Nephron (organoid): ENCODE measurements around the gene LRGUK.

Experiments used
- H3K27ac Mint-ChIP-seq, 3 experiments: 2 replicates each; pipeline ENCODE4 v1.8.0; 2020; ENCODE audit warnings: mixed read lengths in 3 of 3, mild to moderate bottlenecking in 2 of 3, moderate library complexity in 1 of 3
- H3K27me3 Mint-ChIP-seq: 2 replicates; pipeline ENCODE4 v1.8.0; 2021; ENCODE audit warnings: low read depth, mild to moderate bottlenecking, moderate library complexity, mixed read lengths
- H3K36me3 Mint-ChIP-seq: 2 replicates; pipeline ENCODE4 v1.8.0; 2020; ENCODE audit warnings: low read depth, mixed read lengths
- H3K4me1 Mint-ChIP-seq: 2 replicates; pipeline ENCODE4 v1.8.0; 2020; ENCODE audit warnings: mixed read lengths
- H3K4me3 Mint-ChIP-seq, 3 experiments: 2 replicates each; pipeline ENCODE4 v1.8.0; 2020; ENCODE audit warnings: mild to moderate bottlenecking in 3 of 3, mixed read lengths in 3 of 3, moderate library complexity in 2 of 3
- H3K9me3 Mint-ChIP-seq: 2 replicates; pipeline ENCODE4 v1.8.0; 2020; ENCODE audit warnings: mixed read lengths
- CTCF ChIP-seq, 3 experiments: fragments of 200-600 bp; sonication (generic); IDR thresholded peaks; one replicate each; pipeline ENCODE4 v1.5.0; 2021; ENCODE audit warnings: antibody characterized with exemption in 3 of 3; ENCODE audit not compliant: unreplicated experiment in 3 of 3

The LRGUK gene

GRCh38 chr7:134114992-134115391 lies 12.1 kb upstream of the LRGUK start:
- no peak overlapping the region for H3K27ac Mint-ChIP-seq
- H3K36me3 Mint-ChIP-seq: no peaks in the 10 kb centered on the region
- no peaks in the 10 kb centered on the region for H3K27me3 Mint-ChIP-seq
- H3K4me1 Mint-ChIP-seq: no peaks in the 10 kb centered on the region
- H3K9me3 Mint-ChIP-seq: no peaks in the 10 kb centered on the region
- no peak for TF ChIP-seq CTCF (IDR thresholded peaks at IDR 0.05; ENCODE audit: unreplicated experiment in 3 of 3)
- no peak overlapping the region for H3K4me3 Mint-ChIP-seq

DNA sequence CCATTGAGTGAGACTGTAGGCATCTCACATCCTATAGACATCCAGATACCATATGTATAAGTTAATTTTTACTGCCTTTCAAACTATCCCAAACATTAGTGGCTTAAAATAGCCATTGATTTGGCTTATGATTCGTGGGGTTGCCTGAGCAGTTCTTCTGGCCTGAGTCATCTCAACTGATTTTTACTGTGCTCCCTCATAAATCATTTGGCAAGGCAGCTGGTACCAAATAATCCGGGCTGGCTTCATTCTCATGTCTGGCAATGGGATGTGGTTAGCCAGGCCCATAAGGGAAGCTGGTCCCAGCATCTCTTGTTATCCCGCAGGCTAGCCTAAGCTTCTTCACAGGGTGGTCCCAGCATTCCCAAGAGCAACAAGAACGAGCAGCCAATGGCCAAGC lies 6.7 kb upstream of the LRGUK start:
- H3K9me3 Mint-ChIP-seq: no peaks in the 10 kb centered on the region
- no peak overlapping the region for H3K4me3 Mint-ChIP-seq
- TF ChIP-seq CTCF (IDR thresholded peaks at IDR 0.05; ENCODE audit: unreplicated experiment in 3 of 3): no peak
- no peaks in the 10 kb centered on the region for H3K4me1 Mint-ChIP-seq
- no peaks in the 10 kb centered on the region for H3K36me3 Mint-ChIP-seq
- no peak overlapping the region for H3K27ac Mint-ChIP-seq
- no peaks in the 10 kb centered on the region for H3K27me3 Mint-ChIP-seq

DNA sequence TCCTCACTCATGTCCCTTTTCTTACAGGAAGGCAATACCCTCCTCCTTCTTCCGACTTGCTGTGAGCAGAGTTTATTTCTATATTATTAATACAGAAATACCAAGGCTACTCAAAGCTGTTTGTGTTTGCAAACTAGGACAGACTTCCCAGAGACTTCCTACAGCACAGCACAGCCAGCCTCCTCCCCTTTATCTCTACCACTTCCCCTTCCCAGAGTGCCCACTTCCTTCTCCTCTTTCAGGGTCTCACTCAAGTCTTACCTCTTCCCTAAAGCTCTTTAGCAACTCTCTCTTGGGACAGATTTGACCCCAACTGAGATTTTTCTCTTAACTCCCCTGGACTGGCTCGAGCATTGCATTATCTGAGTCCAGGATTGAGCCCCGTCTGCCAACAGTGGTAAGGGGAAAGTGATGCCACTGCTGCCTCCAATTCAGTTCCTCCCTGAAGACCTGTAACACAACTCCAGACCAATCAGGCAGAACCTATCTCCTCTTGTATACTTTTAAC lies 5.5 kb upstream of the LRGUK start:
- no peaks in the 10 kb centered on the region for H3K9me3 Mint-ChIP-seq
- TF ChIP-seq CTCF (IDR thresholded peaks at IDR 0.05; ENCODE audit: unreplicated experiment in 3 of 3): no peak
- peaks cover under 1% of the 10 kb centered on the region for H3K27me3 Mint-ChIP-seq
- no peak overlapping the region for H3K4me3 Mint-ChIP-seq
- no peaks in the 10 kb centered on the region for H3K36me3 Mint-ChIP-seq
- no peaks in the 10 kb centered on the region for H3K4me1 Mint-ChIP-seq
- no peak overlapping the region for H3K27ac Mint-ChIP-seq

GRCh38 chr7:134122980-134123379 lies 4.2 kb upstream of the LRGUK start:
- Mint-ChIP-seq H3K4me1 (no peaks in the 10 kb centered on the region), H3K4me3 (no peak overlapping the region), H3K36me3 (no peaks in the 10 kb centered on the region), H3K27ac (no peak overlapping the region), H3K27me3 (peaks cover 12% of the 10 kb centered on the region), H3K9me3 (no peaks in the 10 kb centered on the region)
- no peak for TF ChIP-seq CTCF (IDR thresholded peaks at IDR 0.05; ENCODE audit: unreplicated experiment in 3 of 3)

DNA sequence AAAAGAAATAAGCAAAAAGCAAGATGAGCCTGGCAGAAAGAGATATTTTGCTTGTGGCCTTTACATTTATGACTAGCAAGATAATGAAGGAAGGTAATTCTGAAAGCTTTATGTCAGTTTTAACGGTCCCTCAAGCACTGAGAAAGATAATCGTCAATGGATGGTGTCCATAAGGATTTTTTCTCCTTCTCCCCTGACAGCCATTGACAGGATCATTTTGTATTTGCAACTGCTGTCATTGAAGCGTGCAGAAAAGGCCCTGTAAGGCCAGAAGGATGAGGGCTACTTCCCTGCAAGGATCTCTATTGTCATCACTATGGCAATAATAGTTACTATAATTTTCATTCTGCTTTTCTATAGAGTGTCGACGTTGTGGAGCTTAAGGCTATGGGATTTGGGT lies 994 bp upstream of the LRGUK start:
- H3K36me3 Mint-ChIP-seq: no peaks in the 10 kb centered on the region
- no peak for TF ChIP-seq CTCF (IDR thresholded peaks at IDR 0.05; ENCODE audit: unreplicated experiment in 3 of 3)
- H3K4me1 Mint-ChIP-seq: no peaks in the 10 kb centered on the region
- H3K27ac Mint-ChIP-seq: no peak overlapping the region
- peak overlapping the region; percentile 86 to 89 (median 88) for H3K4me3 Mint-ChIP-seq
- H3K27me3 Mint-ChIP-seq: peaks cover 19% of the 10 kb centered on the region
- no peaks in the 10 kb centered on the region for H3K9me3 Mint-ChIP-seq

DNA sequence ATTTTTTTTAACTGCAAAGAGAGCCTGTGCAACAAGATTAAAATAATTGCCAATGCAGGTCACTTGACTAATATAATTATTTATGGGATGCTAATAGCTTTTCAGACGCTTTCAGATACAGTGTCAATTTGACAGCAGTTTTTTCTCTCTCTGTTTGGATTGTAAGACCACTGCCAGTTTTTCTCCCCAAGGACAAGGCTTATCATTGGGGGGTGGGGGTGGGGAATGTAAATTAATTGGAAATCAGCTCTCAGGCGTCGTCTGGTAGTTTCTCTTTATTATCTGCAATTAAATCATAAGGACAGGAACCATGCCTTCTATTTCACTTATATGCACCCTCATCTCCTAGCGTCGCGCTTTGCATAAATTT lies 559 bp upstream of the LRGUK start:
- Mint-ChIP-seq H3K9me3 (no peaks in the 10 kb centered on the region), H3K27me3 (peaks cover 20% of the 10 kb centered on the region), H3K4me1 (no peaks in the 10 kb centered on the region)

More for the DNA sequence above, 559 bp upstream of the LRGUK start:
- no peak for TF ChIP-seq CTCF (IDR thresholded peaks at IDR 0.05; ENCODE audit: unreplicated experiment in 3 of 3)
- no peaks in the 10 kb centered on the region for H3K36me3 Mint-ChIP-seq
- no peak overlapping the region for H3K27ac Mint-ChIP-seq
- H3K4me3 Mint-ChIP-seq: peak overlapping the region; percentile 86 to 89 (median 88)
